ENCODE measurements around the gene PPP1R18.

DNA sequence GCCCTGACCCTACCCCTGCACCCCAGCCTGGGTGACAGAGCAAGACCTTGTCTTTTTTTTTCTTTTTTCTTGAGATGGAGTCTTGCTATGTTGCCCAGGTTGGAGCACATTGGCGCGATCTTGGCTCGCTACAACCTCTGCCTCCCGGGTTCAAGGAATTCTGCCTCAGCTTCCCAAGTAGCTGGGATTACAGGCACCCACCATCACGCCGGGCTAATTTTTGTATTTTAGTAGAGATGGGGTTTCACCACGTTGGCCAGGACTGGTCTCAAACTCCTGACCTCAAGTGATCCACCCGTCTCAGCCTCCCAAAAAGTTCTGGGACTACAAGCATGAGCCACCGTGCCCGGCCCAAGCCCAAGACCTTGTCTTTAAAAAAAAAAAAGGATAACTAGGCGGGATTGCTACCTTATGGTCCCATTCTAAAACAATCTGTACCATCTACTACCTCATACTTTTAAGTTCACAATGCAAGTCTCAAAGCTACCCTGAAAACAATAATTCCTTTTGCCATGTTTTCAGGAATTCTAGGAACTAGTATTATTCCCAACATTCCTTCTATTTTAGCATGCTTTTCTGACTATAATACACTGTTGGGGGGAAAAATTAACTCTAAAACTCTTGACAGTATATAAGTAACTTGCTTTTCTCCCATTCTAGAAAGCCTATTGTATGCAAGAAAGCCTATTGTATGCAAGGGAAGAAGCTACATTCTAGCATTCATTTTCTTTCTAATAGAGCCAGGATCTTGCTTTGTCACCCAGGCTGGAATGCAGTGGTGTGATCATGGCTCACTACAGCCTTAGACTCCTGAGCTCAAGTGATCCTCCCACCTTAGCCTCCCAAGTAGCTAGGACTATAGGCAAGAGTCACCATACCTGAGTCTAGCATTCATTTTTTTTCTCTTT is 40.3 kb upstream of the PPP1R18 start:
- no peak for TF ChIP-seq POLR2A (IDR thresholded peaks at IDR 0.05)
- TF ChIP-seq, protein P1, sequence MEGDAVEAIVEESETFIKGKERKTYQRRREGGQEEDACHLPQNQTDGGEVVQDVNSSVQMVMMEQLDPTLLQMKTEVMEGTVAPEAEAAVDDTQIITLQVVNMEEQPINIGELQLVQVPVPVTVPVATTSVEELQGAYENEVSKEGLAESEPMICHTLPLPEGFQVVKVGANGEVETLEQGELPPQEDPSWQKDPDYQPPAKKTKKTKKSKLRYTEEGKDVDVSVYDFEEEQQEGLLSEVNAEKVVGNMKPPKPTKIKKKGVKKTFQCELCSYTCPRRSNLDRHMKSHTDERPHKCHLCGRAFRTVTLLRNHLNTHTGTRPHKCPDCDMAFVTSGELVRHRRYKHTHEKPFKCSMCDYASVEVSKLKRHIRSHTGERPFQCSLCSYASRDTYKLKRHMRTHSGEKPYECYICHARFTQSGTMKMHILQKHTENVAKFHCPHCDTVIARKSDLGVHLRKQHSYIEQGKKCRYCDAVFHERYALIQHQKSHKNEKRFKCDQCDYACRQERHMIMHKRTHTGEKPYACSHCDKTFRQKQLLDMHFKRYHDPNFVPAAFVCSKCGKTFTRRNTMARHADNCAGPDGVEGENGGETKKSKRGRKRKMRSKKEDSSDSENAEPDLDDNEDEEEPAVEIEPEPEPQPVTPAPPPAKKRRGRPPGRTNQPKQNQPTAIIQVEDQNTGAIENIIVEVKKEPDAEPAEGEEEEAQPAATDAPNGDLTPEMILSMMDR (IDR thresholded peaks at IDR 0.05) = no peak
